ENCODE results near the gene ZDHHC9.

GRCh38 chrX:129771266-129771995, 72.3 kb downstream of the ZDHHC9 start:
- TF ChIP-seq, protein P1, sequence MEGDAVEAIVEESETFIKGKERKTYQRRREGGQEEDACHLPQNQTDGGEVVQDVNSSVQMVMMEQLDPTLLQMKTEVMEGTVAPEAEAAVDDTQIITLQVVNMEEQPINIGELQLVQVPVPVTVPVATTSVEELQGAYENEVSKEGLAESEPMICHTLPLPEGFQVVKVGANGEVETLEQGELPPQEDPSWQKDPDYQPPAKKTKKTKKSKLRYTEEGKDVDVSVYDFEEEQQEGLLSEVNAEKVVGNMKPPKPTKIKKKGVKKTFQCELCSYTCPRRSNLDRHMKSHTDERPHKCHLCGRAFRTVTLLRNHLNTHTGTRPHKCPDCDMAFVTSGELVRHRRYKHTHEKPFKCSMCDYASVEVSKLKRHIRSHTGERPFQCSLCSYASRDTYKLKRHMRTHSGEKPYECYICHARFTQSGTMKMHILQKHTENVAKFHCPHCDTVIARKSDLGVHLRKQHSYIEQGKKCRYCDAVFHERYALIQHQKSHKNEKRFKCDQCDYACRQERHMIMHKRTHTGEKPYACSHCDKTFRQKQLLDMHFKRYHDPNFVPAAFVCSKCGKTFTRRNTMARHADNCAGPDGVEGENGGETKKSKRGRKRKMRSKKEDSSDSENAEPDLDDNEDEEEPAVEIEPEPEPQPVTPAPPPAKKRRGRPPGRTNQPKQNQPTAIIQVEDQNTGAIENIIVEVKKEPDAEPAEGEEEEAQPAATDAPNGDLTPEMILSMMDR (IDR thresholded peaks at IDR 0.05), result no peak
- no peak for TF ChIP-seq ZFX (IDR thresholded peaks at IDR 0.05; ENCODE audit: borderline replicate concordance)

Measured in 22Rv1 (cell line).